ENCODE data around the gene PPIL3.

PPIL3 gene

GRCh38 chr2:200828104-200828503 lies 60.8 kb downstream of the PPIL3 start:
- DNase-seq, result no peak
- in situ Hi-C loops (cut with HindIII; ENCODE audit: low pct_ligation_motif_present, low pct_unique_long_range_greater_than_20kb, low sequenced_read_pairs), result no loop called here

DNA sequence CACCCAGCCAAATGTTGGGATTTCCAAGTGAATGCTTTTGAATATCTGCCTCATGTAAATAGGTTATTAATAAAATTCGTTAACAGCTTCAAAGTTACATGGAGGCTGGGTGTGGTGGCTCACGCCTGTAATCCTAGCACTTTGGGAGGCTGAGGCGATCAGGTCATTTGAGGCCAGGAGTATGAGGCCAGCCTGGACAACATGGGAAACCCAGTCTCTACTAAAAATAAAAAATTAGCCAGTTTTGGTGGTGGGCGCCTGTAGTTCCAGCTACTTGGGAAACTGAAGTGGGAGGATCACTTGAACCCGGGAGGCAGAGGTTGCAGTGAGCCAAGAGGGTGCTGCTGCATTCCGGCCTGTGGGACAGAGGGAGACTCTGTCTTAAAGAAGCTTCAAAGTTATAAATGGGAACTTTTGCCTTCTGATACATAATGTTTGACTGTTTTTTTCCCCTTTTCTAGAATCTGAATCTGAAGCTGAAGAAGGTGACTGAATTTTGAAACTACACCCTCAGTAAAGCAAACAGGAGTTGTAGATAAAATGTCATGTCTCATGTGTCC lies 67.1 kb downstream of the PPIL3 start:
- DNase-seq, result no peak
- in situ Hi-C loops (cut with HindIII; ENCODE audit: low pct_ligation_motif_present, low pct_unique_long_range_greater_than_20kb, low sequenced_read_pairs), result no loop called here
